Bronchial epithelial cell (primary cell): ENCODE measurements around the gene PAPSS1. TPM values are rescaled to one million over a fixed set of nuclear protein-coding genes. Genes with fewer than 3 reads are reported as not detected.
A peak's percentile ranks its signal among the peaks of the same experiment; 100 is the strongest.

Source experiments
- DNase-seq: peaks from one replicate; pipeline ENCODE4 v3.0.0-alpha.2; 2010; ENCODE audit warnings: low read depth
- FAIRE-seq: peaks from 2 replicates; lab custom pipeline; 2011; peaks lifted over from hg19 to GRCh38; lab: Jason Lieb, UNC
- H3K27me3 ChIP-seq: 2 replicates; pipeline ENCODE4 v1.5.1; 2011; ENCODE audit warnings: low read length; ENCODE audit not compliant: control insufficient read depth, insufficient read depth
- H3K36me3 ChIP-seq: 2 replicates; pipeline ENCODE4 v1.5.1; 2011; ENCODE audit warnings: low read length; ENCODE audit not compliant: control insufficient read depth, insufficient read depth
- H3K4me3 ChIP-seq: 2 replicates; pipeline ENCODE4 v1.5.1; 2011; ENCODE audit warnings: mild to moderate bottlenecking, low read depth, low read length, control low read depth
- CTCF ChIP-seq: IDR thresholded peaks from 2 replicates; pipeline ENCODE4 v1.5.1; 2011; ENCODE audit warnings: mild to moderate bottlenecking, moderate library complexity, low read length, control low read depth, inconsistent platforms; ENCODE audit not compliant: insufficient read depth, severe bottlenecking
- total RNA-seq: library from RNA; depleted of rRNA; stranded (reverse); fragments of >200 nt; gene quantifications from 2 replicates; pipeline ENCODE4 v1.2.1, GENCODE V29; 2014

PAPSS1 gene
- total RNA-seq, 1 donor from 2014 or later, result 55.8 TPM

GRCh38 chr4:107592519-107592918, 127.5 kb downstream of the PAPSS1 start:
- no peak for TF ChIP-seq CTCF
- DNase-seq (no peak), FAIRE-seq (no peak)
- H3K27me3 ChIP-seq, result no peaks in the 10 kb centered on the region
- no peak overlapping the region for H3K4me3 ChIP-seq
- H3K36me3 ChIP-seq, result no peaks in the 10 kb centered on the region

DNA sequence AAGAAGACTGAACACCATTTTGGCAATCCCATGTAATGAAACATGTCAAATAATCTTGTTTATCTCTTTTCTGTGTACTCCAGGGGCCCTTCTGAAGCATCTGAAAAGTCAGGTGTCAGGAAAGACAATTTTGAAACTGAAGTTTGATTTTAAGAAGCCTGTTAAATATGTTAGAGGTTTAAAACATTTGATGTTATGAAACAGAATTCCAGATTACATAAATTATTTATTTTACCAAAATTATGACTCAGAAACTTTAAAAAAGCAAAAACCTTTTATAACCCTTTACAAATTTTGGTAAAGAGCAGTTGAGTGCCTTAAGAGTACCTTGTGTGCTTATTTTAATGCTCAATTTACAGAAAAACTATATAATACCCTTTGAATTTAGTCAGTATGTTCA, 130.8 kb downstream of the PAPSS1 start:
- Histone ChIP-seq H3K27me3 (no peaks in the 10 kb centered on the region), H3K36me3 (no peaks in the 10 kb centered on the region), H3K4me3 (no peak overlapping the region)
- FAIRE-seq (no peak), DNase-seq (no peak)
- TF ChIP-seq CTCF, result no peak

DNA sequence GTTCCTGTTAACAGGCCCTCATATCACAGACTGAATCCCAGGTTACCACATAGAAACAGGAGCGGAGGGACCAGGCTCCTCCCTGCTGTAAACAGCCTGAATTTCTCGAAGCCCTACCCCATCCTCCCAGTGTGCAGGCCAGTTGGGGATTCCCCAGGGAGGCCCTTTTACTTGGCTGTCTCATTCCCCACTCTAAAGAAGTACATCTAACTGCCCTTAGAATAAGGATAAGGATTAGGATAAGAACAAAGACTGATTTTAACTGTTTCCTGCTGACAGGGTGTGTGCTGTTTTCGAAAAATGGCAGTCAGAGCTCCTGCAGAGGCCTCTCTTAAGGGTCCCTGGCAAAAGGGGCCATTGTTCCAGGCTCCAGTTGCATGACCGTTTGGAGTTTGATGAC, 133.7 kb downstream of the PAPSS1 start:
- H3K36me3 ChIP-seq, result no peaks in the 10 kb centered on the region

GRCh38 chr4:107579099-107579498, 140.9 kb downstream of the PAPSS1 start:
- DNase-seq (no peak), FAIRE-seq (no peak)
- H3K36me3 ChIP-seq, result no peaks in the 10 kb centered on the region
- no peak for TF ChIP-seq CTCF
- H3K4me3 ChIP-seq, result no peak overlapping the region
- H3K27me3 ChIP-seq, result no peaks in the 10 kb centered on the region

More for the DNA sequence above, 133.7 kb downstream of the PAPSS1 start:
- TF ChIP-seq CTCF, result no peak
- no peak for DNase-seq
- no peaks in the 10 kb centered on the region for H3K27me3 ChIP-seq
- H3K4me3 ChIP-seq, result no peak overlapping the region
- no peak for FAIRE-seq

GRCh38 chr4:107578321-107578720, 141.7 kb downstream of the PAPSS1 start:
- no peak overlapping the region for H3K4me3 ChIP-seq

More at GRCh38 chr4:107578321-107578720, 141.7 kb downstream of the PAPSS1 start:
- Histone ChIP-seq H3K36me3 (no peaks in the 10 kb centered on the region), H3K27me3 (no peaks in the 10 kb centered on the region)
- FAIRE-seq (no peak), DNase-seq (peak; percentile 17)
- no peak for TF ChIP-seq CTCF
